ENCODE results near the gene EFNB2.

GRCh38 chr13:106551350-106551749 lies 15.9 kb upstream of the EFNB2 start:
- TF ChIP-seq CTCF (conservative IDR thresholded peaks at IDR 0.05) (no peak), EZH2 (IDR thresholded peaks at IDR 0.05; ENCODE audit: low read depth) (no peak)
